Chondrocyte (in vitro differentiated cells): ENCODE measurements around the gene CD274. TPM values are rescaled to one million over a fixed set of nuclear protein-coding genes. Genes with fewer than 3 reads are reported as not detected.
A peak's percentile ranks its signal among the peaks of the same experiment; 100 is the strongest.

Experiments
- DNase-seq: peaks from one replicate; pipeline ENCODE4 v3.0.0; 2021; ENCODE audit warnings: mixed read lengths, low spot score
- H3K27ac Mint-ChIP-seq: one replicate; pipeline ENCODE4 v1.8.0; 2021; ENCODE audit warnings: mild to moderate bottlenecking, moderate library complexity, mixed read lengths; ENCODE audit not compliant: unreplicated experiment
- H3K27me3 Mint-ChIP-seq: 2 replicates; pipeline ENCODE4 v1.8.0; 2021; ENCODE audit warnings: low read depth, mixed read lengths
- H3K36me3 Mint-ChIP-seq: 2 replicates; pipeline ENCODE4 v1.8.0; 2021; ENCODE audit warnings: low read depth, mixed read lengths
- H3K4me1 Mint-ChIP-seq: 2 replicates; pipeline ENCODE4 v1.8.0; 2021; ENCODE audit warnings: low read depth, mild to moderate bottlenecking, mixed read lengths
- H3K4me3 Mint-ChIP-seq: one replicate; pipeline ENCODE4 v1.8.0; 2021; ENCODE audit warnings: mild to moderate bottlenecking, moderate library complexity, mixed read lengths; ENCODE audit not compliant: unreplicated experiment
- H3K9me3 Mint-ChIP-seq: 2 replicates; pipeline ENCODE4 v1.8.0; 2021; ENCODE audit warnings: low read depth, mixed read lengths
- total RNA-seq: library from RNA; stranded (reverse); gene quantifications from 3 replicates; pipeline ENCODE4 v1.2.1, GENCODE V29; 2021
- TF ChIP-seq, protein P1 (sequence below): fragments of 200-600 bp; sonication (generic); IDR thresholded peaks from 2 replicates; pipeline ENCODE4 v1.5.0; 2021; ENCODE audit warnings: antibody characterized with exemption, mild to moderate bottlenecking, moderate library complexity

CD274 gene
- total RNA-seq, 1 donor from 2014 or later, result 0.12 TPM

DNA sequence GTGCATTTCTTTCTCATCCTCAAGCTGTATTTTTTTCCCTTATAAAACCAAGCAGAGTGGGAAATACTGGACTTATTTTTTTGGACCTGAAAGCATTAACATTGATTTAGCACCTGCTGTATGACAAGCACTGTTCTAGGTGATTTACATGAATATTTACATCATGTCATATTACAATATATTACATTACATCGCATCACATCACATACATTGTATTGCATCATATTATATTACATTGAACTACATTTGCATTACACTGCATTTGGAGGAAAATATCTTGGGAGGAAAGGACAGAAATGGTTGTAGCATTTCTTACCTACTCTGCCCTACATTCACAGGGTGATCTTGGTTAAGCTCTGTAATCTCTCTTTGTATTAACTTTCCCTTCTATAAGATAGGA, 48.8 kb downstream of the CD274 start:
- Mint-ChIP-seq H3K9me3 (peaks cover 12% of the 10 kb centered on the region), H3K27ac (no peak overlapping the region), H3K27me3 (no peaks in the 10 kb centered on the region), H3K4me1 (peaks cover 13% of the 10 kb centered on the region), H3K36me3 (peaks cover 6% of the 10 kb centered on the region), H3K4me3 (no peak overlapping the region)
- TF ChIP-seq, protein P1, sequence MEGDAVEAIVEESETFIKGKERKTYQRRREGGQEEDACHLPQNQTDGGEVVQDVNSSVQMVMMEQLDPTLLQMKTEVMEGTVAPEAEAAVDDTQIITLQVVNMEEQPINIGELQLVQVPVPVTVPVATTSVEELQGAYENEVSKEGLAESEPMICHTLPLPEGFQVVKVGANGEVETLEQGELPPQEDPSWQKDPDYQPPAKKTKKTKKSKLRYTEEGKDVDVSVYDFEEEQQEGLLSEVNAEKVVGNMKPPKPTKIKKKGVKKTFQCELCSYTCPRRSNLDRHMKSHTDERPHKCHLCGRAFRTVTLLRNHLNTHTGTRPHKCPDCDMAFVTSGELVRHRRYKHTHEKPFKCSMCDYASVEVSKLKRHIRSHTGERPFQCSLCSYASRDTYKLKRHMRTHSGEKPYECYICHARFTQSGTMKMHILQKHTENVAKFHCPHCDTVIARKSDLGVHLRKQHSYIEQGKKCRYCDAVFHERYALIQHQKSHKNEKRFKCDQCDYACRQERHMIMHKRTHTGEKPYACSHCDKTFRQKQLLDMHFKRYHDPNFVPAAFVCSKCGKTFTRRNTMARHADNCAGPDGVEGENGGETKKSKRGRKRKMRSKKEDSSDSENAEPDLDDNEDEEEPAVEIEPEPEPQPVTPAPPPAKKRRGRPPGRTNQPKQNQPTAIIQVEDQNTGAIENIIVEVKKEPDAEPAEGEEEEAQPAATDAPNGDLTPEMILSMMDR, result no peak
- no peak for DNase-seq

DNA sequence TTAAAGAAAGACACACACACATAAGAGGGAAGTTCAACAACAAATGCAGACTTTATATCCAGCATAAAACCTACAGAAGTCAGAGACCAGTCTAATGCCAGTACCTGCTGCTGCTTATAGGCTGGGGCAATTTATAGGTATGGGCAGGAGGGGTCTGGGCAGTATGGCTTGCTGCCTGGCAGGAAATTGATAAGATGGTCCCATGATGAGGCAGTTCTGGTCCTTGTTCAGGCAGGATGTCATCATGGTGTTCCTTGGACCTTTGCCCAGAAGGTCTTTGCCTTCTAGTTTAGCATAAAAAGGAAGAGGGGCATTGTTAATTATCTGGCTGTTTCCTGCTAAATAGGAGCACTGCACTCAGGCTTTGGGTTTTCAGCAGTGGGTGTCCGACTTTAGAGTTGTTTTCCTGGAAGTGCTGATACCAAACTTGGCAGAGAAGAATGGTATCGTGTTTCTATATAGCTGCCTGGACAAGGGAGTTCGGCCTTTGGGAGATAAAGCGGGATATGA, 49.6 kb downstream of the CD274 start:
- TF ChIP-seq, protein P1, result no peak
- no peak overlapping the region for H3K4me3 Mint-ChIP-seq
- DNase-seq, result no peak
- no peak overlapping the region for H3K27ac Mint-ChIP-seq
- H3K36me3 Mint-ChIP-seq, result peaks cover 13% of the 10 kb centered on the region
- H3K4me1 Mint-ChIP-seq, result peaks cover 11% of the 10 kb centered on the region
- H3K9me3 Mint-ChIP-seq, result peaks cover 19% of the 10 kb centered on the region
- no peaks in the 10 kb centered on the region for H3K27me3 Mint-ChIP-seq

DNA sequence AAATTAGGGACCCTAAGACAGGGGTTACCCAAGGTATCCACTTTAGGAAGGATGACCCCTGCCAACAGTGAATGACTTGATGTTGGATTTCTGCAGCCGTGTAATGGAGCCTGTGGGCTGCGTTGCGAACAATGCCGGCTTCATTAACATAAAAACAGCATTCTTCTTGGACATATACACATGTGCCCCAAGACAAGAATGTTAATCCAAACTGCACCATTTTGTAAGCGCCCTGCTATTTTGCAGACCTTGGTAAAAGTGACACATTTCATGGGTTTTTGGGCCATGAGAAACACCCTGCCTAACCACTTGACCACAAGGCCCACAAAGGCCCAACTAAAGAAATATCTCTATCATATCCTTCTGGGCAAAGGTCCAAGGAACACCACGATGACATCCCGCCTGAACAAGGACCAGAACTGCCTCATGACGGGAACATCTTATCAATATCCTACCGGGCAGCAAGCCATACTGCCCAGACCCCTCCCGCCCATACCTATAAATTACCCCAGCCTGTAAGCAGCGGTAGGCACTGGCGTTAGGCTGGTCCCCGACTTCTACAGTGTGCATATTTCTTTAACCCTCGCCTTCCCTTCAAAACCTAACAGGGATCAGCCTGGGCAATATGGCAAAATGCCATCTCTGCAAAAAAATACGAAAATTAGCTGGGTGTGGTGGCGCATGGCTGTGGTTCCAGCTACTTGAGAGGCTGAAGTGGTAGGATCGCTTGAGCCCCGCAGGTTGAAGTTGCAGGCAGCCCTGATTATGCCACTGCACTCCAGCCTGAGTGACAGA, 50.3 kb downstream of the CD274 start:
- H3K36me3 Mint-ChIP-seq, result peaks cover 14% of the 10 kb centered on the region
- no peak overlapping the region for H3K4me3 Mint-ChIP-seq
- no peak overlapping the region for H3K27ac Mint-ChIP-seq
- peaks cover 11% of the 10 kb centered on the region for H3K4me1 Mint-ChIP-seq
- TF ChIP-seq, protein P1, result no peak
- no peaks in the 10 kb centered on the region for H3K27me3 Mint-ChIP-seq
- peaks cover 21% of the 10 kb centered on the region for H3K9me3 Mint-ChIP-seq
- DNase-seq, result no peak

DNA sequence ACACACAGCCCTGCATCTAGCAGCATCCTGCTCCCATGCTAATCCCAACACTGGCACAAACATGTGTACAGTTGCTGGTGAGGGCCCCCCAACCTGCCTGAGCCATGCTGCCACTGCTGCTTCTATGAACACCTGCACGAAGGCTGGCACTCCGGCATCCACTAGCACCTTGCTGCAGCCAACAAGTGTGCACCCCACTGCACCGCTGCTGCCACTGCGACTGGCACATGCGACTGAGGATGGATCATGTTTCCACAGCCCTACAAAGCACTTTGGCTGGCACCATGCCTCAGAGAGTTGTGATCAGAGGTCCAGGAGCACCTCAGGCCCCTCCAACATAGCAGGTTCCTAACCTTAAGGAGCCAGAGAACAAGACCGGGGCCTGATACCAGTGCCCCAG, 52.2 kb downstream of the CD274 start:
- H3K36me3 Mint-ChIP-seq, result peaks cover 12% of the 10 kb centered on the region
- DNase-seq, result no peak
- H3K9me3 Mint-ChIP-seq, result peaks cover 30% of the 10 kb centered on the region
- H3K27ac Mint-ChIP-seq, result no peak overlapping the region
- no peaks in the 10 kb centered on the region for H3K27me3 Mint-ChIP-seq
- H3K4me1 Mint-ChIP-seq, result peaks cover 11% of the 10 kb centered on the region
- TF ChIP-seq, protein P1, result no peak
- H3K4me3 Mint-ChIP-seq, result no peak overlapping the region

DNA sequence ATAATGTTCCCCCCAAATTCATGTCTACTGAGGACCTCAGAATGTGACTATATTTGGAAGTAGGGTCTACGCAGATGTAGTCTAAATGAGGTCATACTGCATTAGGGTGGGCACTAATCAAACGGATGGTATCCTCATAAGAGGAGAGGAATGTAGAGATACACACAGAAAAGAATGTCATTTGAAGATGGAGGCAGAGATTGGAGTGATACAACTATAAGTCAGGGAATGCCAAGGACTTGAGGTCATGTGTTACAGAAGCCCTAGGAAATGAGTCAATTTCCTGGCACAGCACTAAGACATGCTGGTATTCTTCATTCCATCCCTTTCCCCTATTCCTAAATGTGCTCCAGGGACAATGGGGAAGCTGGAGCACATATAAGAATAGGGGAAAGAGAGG, 59.2 kb downstream of the CD274 start:
- H3K27ac Mint-ChIP-seq, result peak overlapping the region; percentile 90
- peaks cover 26% of the 10 kb centered on the region for H3K9me3 Mint-ChIP-seq
- TF ChIP-seq, protein P1, result no peak
- peaks cover 7% of the 10 kb centered on the region for H3K36me3 Mint-ChIP-seq
- no peaks in the 10 kb centered on the region for H3K27me3 Mint-ChIP-seq
- no peak overlapping the region for H3K4me3 Mint-ChIP-seq
- no peak for DNase-seq
- H3K4me1 Mint-ChIP-seq, result peaks cover 31% of the 10 kb centered on the region
